LNCAP (cell line): ENCODE data around the gene JUND.

ENCODE experiments used
- TF ChIP-seq, protein P1 (sequence below): fragments of 450-650 bp; IDR thresholded peaks from 2 replicates; pipeline ENCODE4 v1.5.1; 2017; ENCODE audit warnings: mild to moderate bottlenecking

The JUND gene

DNA sequence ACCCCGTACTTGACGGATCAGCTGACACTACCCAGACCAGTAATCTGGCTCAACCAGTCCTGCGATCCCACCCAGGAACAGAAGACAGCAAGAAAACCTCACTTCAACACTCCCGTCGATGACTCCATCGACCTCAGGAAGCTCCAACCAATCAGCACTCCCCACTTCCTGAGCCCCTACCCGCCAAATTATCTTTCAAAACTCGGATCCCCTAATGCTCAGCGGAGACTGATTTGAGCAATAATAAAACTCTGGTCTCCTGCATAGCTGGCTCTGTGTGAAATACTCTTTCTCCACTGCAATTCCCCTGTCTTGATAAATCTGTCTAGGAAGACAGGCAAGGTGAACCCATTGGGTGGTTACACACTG is 40.3 kb upstream of the JUND start:
- TF ChIP-seq, protein P1, sequence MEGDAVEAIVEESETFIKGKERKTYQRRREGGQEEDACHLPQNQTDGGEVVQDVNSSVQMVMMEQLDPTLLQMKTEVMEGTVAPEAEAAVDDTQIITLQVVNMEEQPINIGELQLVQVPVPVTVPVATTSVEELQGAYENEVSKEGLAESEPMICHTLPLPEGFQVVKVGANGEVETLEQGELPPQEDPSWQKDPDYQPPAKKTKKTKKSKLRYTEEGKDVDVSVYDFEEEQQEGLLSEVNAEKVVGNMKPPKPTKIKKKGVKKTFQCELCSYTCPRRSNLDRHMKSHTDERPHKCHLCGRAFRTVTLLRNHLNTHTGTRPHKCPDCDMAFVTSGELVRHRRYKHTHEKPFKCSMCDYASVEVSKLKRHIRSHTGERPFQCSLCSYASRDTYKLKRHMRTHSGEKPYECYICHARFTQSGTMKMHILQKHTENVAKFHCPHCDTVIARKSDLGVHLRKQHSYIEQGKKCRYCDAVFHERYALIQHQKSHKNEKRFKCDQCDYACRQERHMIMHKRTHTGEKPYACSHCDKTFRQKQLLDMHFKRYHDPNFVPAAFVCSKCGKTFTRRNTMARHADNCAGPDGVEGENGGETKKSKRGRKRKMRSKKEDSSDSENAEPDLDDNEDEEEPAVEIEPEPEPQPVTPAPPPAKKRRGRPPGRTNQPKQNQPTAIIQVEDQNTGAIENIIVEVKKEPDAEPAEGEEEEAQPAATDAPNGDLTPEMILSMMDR: no peak

DNA sequence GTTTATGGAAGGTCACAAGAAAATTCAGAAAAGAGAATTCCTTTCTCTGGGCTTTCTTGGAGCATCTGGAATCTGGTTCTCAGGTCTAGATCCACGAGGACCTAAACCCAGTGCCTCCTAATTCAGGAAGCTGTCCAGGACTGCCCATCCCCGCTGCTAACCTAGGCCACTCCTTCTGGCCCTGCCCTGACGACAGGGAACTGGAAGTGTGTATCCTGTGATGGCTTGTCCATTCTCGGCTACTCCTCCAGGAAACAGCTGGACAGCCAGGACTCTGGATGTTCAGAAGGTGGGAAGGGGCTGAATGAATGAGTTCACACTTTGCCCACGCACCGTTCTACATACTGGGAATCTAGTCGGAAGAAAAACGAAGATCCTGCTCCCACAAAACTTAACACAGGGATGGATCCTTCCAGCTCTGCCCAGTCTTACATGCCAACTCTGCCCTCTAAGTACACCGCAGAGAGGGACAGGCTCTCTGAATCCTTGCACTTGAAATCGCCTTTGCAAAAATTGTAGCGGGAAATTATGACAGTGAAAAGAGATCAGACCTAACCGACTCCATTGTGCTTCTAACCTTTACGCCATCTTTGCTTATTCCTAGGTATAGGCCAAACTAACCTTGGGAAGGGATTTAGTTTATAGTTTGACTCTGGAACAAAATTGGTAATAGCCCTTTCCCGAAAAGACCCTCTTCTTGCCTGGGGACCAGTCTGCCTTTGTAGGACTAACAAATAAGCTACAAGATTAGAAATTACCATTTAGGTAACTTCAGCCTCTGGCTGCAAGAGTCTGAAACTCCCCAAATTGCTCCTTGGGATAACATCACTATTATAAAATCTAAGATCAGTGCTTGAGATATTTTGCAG is 39.7 kb upstream of the JUND start:
- TF ChIP-seq, protein P1: no peak

DNA sequence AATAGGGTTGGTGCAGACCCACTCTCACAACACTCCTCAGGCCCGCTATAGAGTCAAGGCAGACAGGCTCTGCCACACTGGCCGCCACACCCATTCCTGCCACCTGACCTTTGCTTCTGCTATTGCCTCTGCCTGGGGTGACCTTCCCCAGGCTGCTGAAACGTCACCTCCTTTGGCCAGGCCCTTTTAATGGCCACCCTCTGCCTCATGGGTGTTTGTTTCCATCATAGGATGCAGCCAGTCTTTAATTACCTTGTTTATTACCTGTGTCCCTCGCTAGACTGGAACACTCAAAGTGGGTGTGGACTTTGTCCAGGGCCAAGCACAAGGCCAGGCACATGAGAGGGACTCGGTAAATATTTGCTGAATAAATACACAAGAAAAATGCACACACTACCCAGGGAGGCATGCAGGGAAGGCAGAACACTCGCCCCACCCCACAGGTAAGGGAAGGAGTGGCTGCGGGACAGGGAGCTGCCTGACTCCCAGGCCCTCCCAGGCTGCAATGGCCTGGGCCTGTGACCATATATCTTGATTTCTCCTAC is 38.2 kb upstream of the JUND start:
- TF ChIP-seq, protein P1: no peak

DNA sequence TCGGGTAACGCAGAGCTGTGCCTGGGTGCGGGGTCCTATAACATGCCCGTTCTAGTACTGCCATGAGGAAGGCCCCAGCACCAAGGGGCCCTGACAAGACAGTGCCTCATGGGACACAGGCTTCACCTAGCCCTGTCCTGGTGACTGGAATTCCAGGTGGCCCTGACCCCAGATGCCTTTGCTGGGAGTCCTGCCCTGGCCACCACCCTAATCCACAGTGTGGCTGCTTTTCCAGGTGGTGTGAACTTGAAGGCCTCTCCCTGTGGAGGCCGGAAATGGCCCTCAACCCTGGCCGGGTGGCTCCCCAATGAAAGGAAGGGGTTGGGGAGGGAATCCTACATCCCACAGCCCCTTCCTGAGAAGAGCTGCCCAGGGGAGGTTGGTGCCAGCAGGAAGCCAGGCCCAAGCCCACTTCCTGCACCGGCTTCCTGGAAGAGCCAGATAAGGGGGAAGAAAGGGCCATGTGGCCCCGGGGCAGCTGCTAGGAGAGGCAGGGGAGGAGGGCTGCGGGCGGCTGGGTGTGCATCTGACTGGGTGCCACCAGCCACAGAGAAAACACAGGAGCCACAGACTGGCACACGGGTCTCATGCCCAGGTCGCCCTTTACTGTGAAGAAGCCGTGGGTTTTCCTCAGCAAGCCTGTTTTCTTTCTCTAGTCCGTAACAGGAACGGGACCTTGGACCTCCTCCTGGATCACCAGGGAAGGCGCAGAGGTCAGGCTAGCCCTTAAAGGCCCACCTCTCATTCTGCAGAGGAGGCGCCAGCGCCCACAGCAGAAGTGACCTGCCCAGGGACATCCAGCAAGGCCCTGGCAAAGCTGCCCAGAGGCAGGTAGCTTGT is 36.8 kb upstream of the JUND start:
- TF ChIP-seq, protein P1: no peak

DNA sequence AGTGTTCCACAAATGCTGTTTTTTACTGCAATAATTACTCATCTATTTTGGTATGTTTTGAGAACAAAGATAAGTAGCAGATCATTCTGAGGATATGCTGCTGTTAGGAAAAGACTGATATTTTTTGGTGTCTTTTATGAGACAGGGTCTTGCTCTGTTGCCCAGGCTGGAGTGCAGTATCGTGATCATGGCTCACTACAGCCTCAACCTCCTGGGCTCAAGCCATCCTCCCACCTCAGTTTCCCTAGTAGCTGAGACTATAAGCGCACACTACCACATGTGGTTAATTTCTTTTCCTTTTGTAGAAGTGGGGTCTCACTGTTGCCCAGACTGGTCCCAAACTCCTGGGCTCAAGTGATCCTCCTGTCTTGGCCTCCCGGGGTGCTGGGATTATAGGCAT is 32.0 kb upstream of the JUND start:
- TF ChIP-seq, protein P1: no peak

DNA sequence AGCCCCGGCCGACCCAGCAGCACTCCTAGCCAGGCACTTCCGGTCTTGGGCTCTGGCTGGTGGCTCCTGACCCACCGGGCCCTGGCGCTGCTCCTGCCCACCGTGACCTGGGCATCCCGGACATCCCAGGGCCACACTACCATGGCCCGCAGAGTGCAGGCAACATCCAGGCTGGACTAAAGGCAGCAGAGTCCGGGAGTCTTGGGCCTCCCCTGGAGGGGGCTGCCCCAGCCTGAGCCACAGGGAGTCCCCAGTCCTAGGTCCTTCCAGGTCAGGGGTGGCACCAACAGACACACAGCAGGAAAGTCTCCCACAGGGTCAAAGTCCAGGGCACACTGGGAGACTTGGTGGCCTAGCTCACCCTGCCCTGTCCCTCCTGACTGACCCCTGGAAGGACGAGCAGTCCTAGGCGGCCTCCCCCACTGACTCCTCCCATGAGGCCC is 30.7 kb upstream of the JUND start:
- TF ChIP-seq, protein P1: no peak

DNA sequence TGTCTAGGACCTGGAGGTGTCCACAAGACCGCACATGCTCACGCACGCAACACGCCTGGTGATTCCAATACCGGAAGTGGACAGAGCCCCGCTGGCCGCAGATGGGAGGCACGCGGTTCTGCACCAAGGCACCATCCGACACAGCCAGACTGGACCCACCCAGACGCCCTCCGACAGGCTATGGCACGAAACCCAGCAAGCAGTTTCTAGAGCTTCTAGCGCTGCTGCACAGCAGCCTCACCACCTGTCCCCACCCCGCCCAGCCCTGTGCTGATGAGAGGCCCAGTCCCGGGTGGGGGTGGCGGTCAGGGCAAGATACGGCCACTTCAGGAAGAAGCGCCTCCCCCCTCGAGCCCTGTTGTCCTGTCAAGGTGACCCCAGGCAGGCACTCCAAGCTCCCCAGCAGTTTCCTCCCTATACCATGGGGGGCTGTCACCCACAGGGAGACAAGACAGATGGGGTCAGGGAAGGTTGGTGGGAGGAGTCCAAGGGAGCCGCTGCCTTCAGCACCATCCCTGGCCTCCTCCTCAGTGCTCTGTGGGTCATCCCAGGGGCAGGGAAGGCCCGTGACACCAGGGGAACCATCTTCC is 30.2 kb upstream of the JUND start:
- TF ChIP-seq, protein P1: no peak
